Measurements from ENCODE around the gene SLC27A6.

The SLC27A6 gene

GRCh38 chr5:128966846-128967245 lies 1.6 kb downstream of the SLC27A6 start:
- Mint-ChIP-seq H3K4me1 (no peaks in the 10 kb centered on the region), H3K27me3 (peaks cover 4% of the 10 kb centered on the region), H3K4me3 (no peak overlapping the region), H3K27ac (no peak overlapping the region), H3K9me3 (peaks cover 11% of the 10 kb centered on the region), H3K36me3 (no peaks in the 10 kb centered on the region)
- DNase-seq (ENCODE audit: low spot score in 2 of 2) (no peak), ATAC-seq (ENCODE audit: low read depth) (no peak)

DNA sequence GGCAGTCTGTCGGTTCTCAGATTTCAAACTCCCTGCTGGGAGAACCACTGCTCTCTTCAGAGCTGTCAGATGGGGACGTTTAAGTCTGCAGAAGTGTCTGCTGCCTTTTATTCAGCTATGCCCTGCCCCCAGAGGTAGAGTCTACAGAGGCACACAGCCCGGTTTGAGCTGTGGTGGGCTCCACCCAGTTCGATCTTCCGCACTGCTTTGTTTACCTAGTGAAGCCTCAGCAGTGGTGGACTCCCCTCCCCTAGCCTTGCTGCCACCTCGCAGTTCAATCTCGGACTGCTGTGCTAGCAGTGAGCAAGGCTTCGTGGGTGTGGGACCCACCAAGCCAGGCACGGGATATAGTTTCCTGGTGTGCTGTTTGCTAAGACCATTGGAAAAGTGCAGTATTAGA lies 8.0 kb downstream of the SLC27A6 start:
- DNase-seq (ENCODE audit: low spot score in 2 of 2) (no peak), ATAC-seq (ENCODE audit: low read depth) (no peak)
- Mint-ChIP-seq H3K9me3 (peaks cover 9% of the 10 kb centered on the region), H3K27me3 (peaks cover 4% of the 10 kb centered on the region), H3K4me3 (no peak overlapping the region), H3K4me1 (no peaks in the 10 kb centered on the region), H3K36me3 (no peaks in the 10 kb centered on the region), H3K27ac (no peak overlapping the region)

DNA sequence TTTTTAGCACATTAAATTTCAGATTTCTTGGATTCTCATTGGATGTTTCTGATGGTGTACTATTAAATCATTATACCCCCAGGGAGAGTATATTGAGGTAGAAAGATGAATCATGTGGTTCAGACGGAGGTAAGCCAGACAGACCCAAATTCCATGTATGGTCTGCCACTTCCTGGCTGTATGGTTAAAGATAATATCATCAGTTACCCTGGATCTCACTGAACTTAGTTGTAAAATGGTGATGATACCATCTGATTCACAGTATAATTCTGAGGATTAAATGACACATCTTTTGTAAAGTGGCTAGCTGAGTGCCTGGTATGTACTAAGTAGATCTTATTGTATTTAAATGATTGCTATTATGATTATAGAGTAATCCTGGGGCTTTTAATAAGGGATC lies 9.3 kb downstream of the SLC27A6 start:
- peaks cover 4% of the 10 kb centered on the region for H3K27me3 Mint-ChIP-seq

GRCh38 chr5:128979761-128980160 lies 14.5 kb downstream of the SLC27A6 start:
- no peak for DNase-seq (ENCODE audit: low spot score in 2 of 2)
- H3K4me1 Mint-ChIP-seq = no peaks in the 10 kb centered on the region
- no peak overlapping the region for H3K27ac Mint-ChIP-seq
- H3K27me3 Mint-ChIP-seq = peaks cover 2% of the 10 kb centered on the region
- no peaks in the 10 kb centered on the region for H3K9me3 Mint-ChIP-seq
- no peaks in the 10 kb centered on the region for H3K36me3 Mint-ChIP-seq
- ATAC-seq (ENCODE audit: low read depth) = no peak
- no peak overlapping the region for H3K4me3 Mint-ChIP-seq

More for the DNA sequence above, 9.3 kb downstream of the SLC27A6 start:
- Mint-ChIP-seq H3K9me3 (peaks cover 9% of the 10 kb centered on the region), H3K27ac (no peak overlapping the region), H3K36me3 (no peaks in the 10 kb centered on the region), H3K4me3 (no peak overlapping the region), H3K4me1 (no peaks in the 10 kb centered on the region)
- DNase-seq (ENCODE audit: low spot score in 2 of 2) = no peak
- no peak for ATAC-seq (ENCODE audit: low read depth)

- Mint-ChIP-seq H3K9me3 (no peaks in the 10 kb centered on the region), H3K4me3 (no peak overlapping the region), H3K27ac (no peak overlapping the region), H3K4me1 (no peaks in the 10 kb centered on the region), H3K36me3 (no peaks in the 10 kb centered on the region), H3K27me3 (peaks cover 2% of the 10 kb centered on the region)
- DNase-seq (ENCODE audit: low spot score in 2 of 2) (no peak), ATAC-seq (ENCODE audit: low read depth) (no peak)
These were observed 15.6 kb downstream of the SLC27A6 start for GRCh38 chr5:128980917-128981316.

DNA sequence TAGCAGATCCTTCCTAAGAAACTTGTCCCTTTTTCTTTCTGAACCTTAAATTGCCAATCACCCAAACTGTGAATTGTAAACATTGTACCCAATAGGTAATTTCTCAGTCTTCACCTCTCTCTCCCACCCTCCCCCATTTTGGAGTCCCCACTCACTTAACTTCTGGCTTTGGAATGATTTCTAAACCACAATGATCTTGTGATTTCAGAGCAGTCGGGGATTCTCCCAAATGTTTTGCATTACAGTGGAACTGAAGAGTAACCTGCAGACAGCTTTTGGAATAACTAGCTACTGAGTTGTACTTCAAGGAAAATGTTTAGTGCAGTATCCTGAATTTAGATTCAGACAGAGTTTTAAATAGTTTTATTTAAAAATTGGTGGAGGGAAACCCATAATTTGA lies 19.2 kb downstream of the SLC27A6 start:
- no peak overlapping the region for H3K4me3 Mint-ChIP-seq

DNA sequence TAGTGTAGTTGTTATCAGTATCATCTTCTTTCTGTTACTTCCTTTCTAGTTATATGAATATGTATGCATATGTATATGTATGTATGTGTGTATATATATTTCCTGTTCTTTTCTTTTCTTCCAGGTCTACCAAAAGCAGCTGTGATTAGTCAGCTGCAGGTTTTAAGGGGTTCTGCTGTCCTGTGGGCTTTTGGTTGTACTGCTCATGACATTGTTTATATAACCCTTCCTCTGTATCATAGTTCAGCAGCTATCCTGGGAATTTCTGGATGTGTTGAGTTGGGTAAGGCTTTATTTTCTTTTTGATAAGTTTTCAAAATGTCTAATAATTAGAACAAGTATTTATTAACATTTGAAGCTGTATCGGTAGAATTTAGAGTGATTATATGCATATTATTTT lies 23.2 kb downstream of the SLC27A6 start:
- DNase-seq (ENCODE audit: low spot score in 2 of 2) (no peak), ATAC-seq (ENCODE audit: low read depth) (no peak)
- Mint-ChIP-seq H3K36me3 (no peaks in the 10 kb centered on the region), H3K27ac (no peak overlapping the region), H3K4me3 (no peak overlapping the region), H3K9me3 (no peaks in the 10 kb centered on the region), H3K4me1 (no peaks in the 10 kb centered on the region), H3K27me3 (no peaks in the 10 kb centered on the region)

More for the DNA sequence above, 19.2 kb downstream of the SLC27A6 start:
- H3K27me3 Mint-ChIP-seq = no peaks in the 10 kb centered on the region
- H3K4me1 Mint-ChIP-seq = no peaks in the 10 kb centered on the region
- H3K27ac Mint-ChIP-seq = no peak overlapping the region
- H3K9me3 Mint-ChIP-seq = no peaks in the 10 kb centered on the region
- H3K36me3 Mint-ChIP-seq = no peaks in the 10 kb centered on the region
- ATAC-seq (ENCODE audit: low read depth) (no peak), DNase-seq (ENCODE audit: low spot score in 2 of 2) (no peak)

- Mint-ChIP-seq H3K4me1 (peaks cover 8% of the 10 kb centered on the region), H3K9me3 (no peaks in the 10 kb centered on the region), H3K27ac (no peak overlapping the region), H3K36me3 (no peaks in the 10 kb centered on the region), H3K27me3 (no peaks in the 10 kb centered on the region), H3K4me3 (no peak overlapping the region)
- DNase-seq (ENCODE audit: low spot score in 2 of 2) (no peak), ATAC-seq (ENCODE audit: low read depth) (no peak)
These were observed 36.7 kb downstream of the SLC27A6 start for GRCh38 chr5:129001841-129002526.

DNA sequence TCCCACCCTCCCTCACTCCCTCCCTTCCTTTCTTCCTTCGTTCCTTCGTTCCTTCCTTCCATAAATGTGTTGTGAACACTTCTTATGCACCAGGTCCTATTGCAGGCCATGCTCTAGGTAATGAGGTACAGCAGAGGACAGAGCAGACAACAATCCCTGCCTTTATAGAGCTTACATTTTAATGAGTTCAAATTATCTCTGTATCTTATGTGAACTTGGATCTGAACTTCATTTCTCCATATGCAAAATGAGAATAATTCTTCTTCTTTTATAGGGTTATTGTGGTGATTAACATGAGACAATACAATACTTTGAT lies 37.2 kb downstream of the SLC27A6 start:
- Mint-ChIP-seq H3K36me3 (no peaks in the 10 kb centered on the region), H3K4me1 (peaks cover 8% of the 10 kb centered on the region), H3K9me3 (no peaks in the 10 kb centered on the region), H3K27ac (no peak overlapping the region), H3K27me3 (no peaks in the 10 kb centered on the region), H3K4me3 (no peak overlapping the region)
- ATAC-seq (ENCODE audit: low read depth) (no peak), DNase-seq (ENCODE audit: low spot score in 2 of 2) (no peak)

DNA sequence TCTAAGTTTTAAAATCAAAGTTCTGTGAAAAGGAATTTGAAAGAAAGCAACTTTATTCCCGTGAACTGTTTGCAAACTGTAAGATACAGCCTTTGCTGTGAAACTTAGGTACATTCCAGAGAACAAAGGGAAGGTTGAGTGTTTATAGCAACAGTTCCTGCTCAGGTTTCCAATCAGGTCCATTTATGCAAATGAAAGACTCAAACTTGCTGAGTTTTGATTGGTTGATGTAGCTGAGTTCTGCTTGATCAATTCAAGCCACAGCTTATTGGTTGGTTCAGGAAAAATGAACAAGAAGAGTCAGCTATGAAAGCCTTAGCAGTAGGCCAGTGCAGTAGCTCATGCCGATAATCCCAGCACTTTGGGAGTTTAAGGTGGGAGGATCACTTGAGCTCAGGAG lies 37.9 kb downstream of the SLC27A6 start:
- no peak for ATAC-seq (ENCODE audit: low read depth)
- no peaks in the 10 kb centered on the region for H3K36me3 Mint-ChIP-seq
- H3K9me3 Mint-ChIP-seq = no peaks in the 10 kb centered on the region
- no peak overlapping the region for H3K27ac Mint-ChIP-seq
- peaks cover 8% of the 10 kb centered on the region for H3K4me1 Mint-ChIP-seq
- DNase-seq (ENCODE audit: low spot score in 2 of 2) = no peak
- no peak overlapping the region for H3K4me3 Mint-ChIP-seq
- H3K27me3 Mint-ChIP-seq = no peaks in the 10 kb centered on the region

DNA sequence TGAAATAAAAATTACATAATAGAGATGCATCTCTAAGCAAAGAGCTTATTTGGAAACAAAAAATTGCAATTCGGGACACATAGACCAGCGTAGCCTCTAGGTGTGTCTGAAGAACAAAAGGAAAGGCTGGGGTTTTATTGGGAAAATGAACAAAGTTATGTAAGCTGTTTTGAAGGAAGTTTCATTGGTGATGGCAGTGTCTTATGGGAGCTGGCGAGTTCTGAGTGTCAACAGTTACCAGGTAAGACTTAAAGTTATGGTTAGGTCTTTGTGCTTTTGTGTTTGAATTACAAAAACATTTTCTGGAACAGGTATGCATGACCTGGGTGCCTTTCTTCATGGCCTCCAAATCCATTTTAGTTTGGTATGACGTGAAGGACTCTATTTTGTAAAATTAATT lies 48.9 kb downstream of the SLC27A6 start:
- Mint-ChIP-seq H3K9me3 (peaks cover 1% of the 10 kb centered on the region), H3K36me3 (no peaks in the 10 kb centered on the region), H3K4me3 (no peak overlapping the region), H3K27ac (no peak overlapping the region), H3K4me1 (no peaks in the 10 kb centered on the region), H3K27me3 (peaks cover 2% of the 10 kb centered on the region)
- no peak for ATAC-seq (ENCODE audit: low read depth)
- DNase-seq (ENCODE audit: low spot score in 2 of 2) = no peak

GRCh38 chr5:129018837-129019236 lies 53.5 kb downstream of the SLC27A6 start:
- Mint-ChIP-seq H3K4me1 (no peaks in the 10 kb centered on the region), H3K27me3 (peaks cover 2% of the 10 kb centered on the region), H3K27ac (no peak overlapping the region), H3K36me3 (no peaks in the 10 kb centered on the region), H3K4me3 (no peak overlapping the region), H3K9me3 (no peaks in the 10 kb centered on the region)
- ATAC-seq (ENCODE audit: low read depth) (no peak), DNase-seq (ENCODE audit: low spot score in 2 of 2) (no peak)

DNA sequence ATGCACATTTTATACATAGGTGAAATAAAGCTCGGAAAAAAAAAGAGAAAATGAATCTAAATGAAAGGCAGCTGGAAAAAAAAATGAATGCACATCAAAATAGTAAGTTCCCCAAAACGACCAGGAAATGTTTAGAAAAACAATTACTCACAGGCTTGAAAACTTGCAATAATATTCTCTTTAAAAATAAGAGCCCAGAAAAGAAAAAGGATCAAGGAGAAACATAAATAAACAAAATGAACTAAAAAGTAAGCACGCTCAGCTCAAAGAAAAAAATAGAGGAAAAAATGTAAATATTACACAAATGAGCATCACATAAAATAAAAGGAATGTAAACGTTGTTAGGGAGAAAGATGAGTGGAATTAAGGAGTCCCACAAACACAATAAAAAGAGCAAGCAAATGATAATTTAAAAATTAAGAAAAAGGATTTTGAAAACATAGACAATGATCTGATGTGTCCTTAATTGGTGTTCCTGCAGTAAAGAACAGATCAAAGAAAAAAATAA lies 54.2 kb downstream of the SLC27A6 start:
- no peak overlapping the region for H3K27ac Mint-ChIP-seq
- no peaks in the 10 kb centered on the region for H3K9me3 Mint-ChIP-seq
- ATAC-seq (ENCODE audit: low read depth) (no peak), DNase-seq (ENCODE audit: low spot score in 2 of 2) (no peak)
- peaks cover 2% of the 10 kb centered on the region for H3K27me3 Mint-ChIP-seq
- no peaks in the 10 kb centered on the region for H3K4me1 Mint-ChIP-seq
- no peaks in the 10 kb centered on the region for H3K36me3 Mint-ChIP-seq
- H3K4me3 Mint-ChIP-seq = no peak overlapping the region

GRCh38 chr5:129020683-129021082 lies 55.4 kb downstream of the SLC27A6 start:
- no peak overlapping the region for H3K27ac Mint-ChIP-seq

DNA sequence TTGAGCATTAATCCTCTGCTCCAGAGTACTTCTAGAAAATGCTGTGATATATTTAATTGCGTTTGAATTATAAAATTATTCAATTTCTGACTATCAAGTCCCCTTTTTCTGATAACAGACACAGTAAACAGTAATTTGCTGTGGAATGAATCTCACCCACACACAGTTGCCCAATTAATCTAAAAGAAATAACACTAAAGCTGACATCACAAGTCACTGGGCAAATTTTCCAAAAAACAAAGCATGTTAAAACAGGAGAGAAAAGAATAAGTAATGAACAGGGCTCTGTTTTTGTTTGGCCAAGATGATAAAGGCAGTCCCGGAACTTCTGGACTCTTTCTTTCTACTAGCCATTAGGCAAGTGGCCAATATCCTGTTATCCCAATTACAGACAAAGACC lies 56.5 kb downstream of the SLC27A6 start:
- ATAC-seq (ENCODE audit: low read depth) (no peak), DNase-seq (ENCODE audit: low spot score in 2 of 2) (no peak)
- Mint-ChIP-seq H3K4me3 (no peak overlapping the region), H3K27me3 (peaks cover 3% of the 10 kb centered on the region), H3K4me1 (no peaks in the 10 kb centered on the region), H3K36me3 (no peaks in the 10 kb centered on the region), H3K9me3 (no peaks in the 10 kb centered on the region), H3K27ac (no peak overlapping the region)

More at GRCh38 chr5:129020683-129021082, 55.4 kb downstream of the SLC27A6 start:
- no peaks in the 10 kb centered on the region for H3K4me1 Mint-ChIP-seq
- ATAC-seq (ENCODE audit: low read depth) (no peak), DNase-seq (ENCODE audit: low spot score in 2 of 2) (no peak)
- no peaks in the 10 kb centered on the region for H3K9me3 Mint-ChIP-seq
- peaks cover 5% of the 10 kb centered on the region for H3K27me3 Mint-ChIP-seq
- H3K36me3 Mint-ChIP-seq = no peaks in the 10 kb centered on the region
- H3K4me3 Mint-ChIP-seq = no peak overlapping the region

Data from memory B cell (primary cell).